Lower lobe of right lung (tissue), 2 donors: Measurements from ENCODE around the gene GAS7. TPM values are rescaled to one million over a fixed set of nuclear protein-coding genes. Genes with fewer than 3 reads are reported as not detected.
A peak's percentile ranks its signal among the peaks of the same experiment; 100 is the strongest.

Experiments used
- ATAC-seq, 2 donors: fragments of 200-7000 bp; cut with Tn5 transposase; one replicate each; pipeline ENCODE4 v1.9.1; 2020 to 2022; ENCODE audit warnings: mild to moderate bottlenecking in 2 of 2, moderate library complexity in 2 of 2
- DNase-seq: peaks from one replicate; pipeline ENCODE4 v3.0.0-alpha.2; 2020
- H3K27ac ChIP-seq: fragments of 200-600 bp; one replicate; pipeline ENCODE4 v1.8.0; 2022
- H3K27me3 ChIP-seq: fragments of 200-600 bp; one replicate; pipeline ENCODE4 v1.8.0; 2022; ENCODE audit warnings: low read depth
- H3K36me3 ChIP-seq: fragments of 200-600 bp; one replicate; pipeline ENCODE4 v1.8.0; 2022; ENCODE audit warnings: mild to moderate bottlenecking
- H3K4me1 ChIP-seq: fragments of 200-600 bp; one replicate; pipeline ENCODE4 v1.8.0; 2022
- H3K4me3 ChIP-seq: fragments of 200-600 bp; one replicate; pipeline ENCODE4 v1.8.0; 2022; ENCODE audit warnings: mild to moderate bottlenecking
- H3K9me3 ChIP-seq: fragments of 200-600 bp; one replicate; pipeline ENCODE4 v1.8.0; 2022
- intact Hi-C: fragments of 100-400 bp; cut with DNase I; formaldehyde crosslinking; loops from one replicate; pipeline ENCODE4 v1.11.0; 2022
- total RNA-seq: library from RNA; stranded (reverse); fragmentation: NEBNext Ultra II Directional; extraction: Animal tissue kit (Norgen Biotek cat#: 25700); gene quantifications from one replicate; pipeline ENCODE4 v1.2.1, GENCODE V29; 2021
- TF ChIP-seq, protein P1 (sequence below): fragments of 200-600 bp; IDR thresholded peaks from one replicate; pipeline ENCODE4 v1.8.0; 2022; ENCODE audit warnings: antibody characterized with exemption, mild to moderate bottlenecking
- donor health status: DM: no; HTN: yes; CAD: no; lungs with severe emphysema.

Gene GAS7
- total RNA-seq, 1 donor from 2014 or later, result 54.1 TPM

DNA sequence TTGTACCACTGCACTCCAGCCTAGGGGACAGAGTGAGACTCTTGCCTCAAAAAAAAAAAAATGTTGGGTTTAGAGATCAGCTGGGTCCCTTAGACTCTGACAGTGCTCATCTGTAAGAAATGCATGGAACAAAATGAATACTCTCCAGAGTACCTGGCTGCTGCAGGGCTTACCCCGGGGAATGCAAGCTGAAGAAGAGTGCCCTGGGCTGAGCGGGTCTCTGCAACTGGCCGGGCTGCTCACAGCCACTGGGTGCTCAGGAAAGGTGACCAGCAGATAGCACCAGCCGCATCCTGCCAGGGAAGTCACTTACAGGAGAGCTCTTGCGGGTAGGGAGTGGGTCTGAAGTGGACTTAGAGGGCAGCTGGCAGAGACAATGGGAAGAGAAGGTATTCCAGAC lies 82.1 kb downstream of the GAS7 start:
- Histone ChIP-seq H3K36me3 (no peaks in the 10 kb centered on the region), H3K27me3 (no peaks in the 10 kb centered on the region), H3K9me3 (no peaks in the 10 kb centered on the region), H3K4me3 (no peak overlapping the region), H3K27ac (peak overlapping the region; percentile 87), H3K4me1 (peaks cover 72% of the 10 kb centered on the region)
- TF ChIP-seq, protein P1, sequence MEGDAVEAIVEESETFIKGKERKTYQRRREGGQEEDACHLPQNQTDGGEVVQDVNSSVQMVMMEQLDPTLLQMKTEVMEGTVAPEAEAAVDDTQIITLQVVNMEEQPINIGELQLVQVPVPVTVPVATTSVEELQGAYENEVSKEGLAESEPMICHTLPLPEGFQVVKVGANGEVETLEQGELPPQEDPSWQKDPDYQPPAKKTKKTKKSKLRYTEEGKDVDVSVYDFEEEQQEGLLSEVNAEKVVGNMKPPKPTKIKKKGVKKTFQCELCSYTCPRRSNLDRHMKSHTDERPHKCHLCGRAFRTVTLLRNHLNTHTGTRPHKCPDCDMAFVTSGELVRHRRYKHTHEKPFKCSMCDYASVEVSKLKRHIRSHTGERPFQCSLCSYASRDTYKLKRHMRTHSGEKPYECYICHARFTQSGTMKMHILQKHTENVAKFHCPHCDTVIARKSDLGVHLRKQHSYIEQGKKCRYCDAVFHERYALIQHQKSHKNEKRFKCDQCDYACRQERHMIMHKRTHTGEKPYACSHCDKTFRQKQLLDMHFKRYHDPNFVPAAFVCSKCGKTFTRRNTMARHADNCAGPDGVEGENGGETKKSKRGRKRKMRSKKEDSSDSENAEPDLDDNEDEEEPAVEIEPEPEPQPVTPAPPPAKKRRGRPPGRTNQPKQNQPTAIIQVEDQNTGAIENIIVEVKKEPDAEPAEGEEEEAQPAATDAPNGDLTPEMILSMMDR, result no peak
- DNase-seq (no peak), ATAC-seq (no peak)
- intact Hi-C loops, result no loop called here

DNA sequence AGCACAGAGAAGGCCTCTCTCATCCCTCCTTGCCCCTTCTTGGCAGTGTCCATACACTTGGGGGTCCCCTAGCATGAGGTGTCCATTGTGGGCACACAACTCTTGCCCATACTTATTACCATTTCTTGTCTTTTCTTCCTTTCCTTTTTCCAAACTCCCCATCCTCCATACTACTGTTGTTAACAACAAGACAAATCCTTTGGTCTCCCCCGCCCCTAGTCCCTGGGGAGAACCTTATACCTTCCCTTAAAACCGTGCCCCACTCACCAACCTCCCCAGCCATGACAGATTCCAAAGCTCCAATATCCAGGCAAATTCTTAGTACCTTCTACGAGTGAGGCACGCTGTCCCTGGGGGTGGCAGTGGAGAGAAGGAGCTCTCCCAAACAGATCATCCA lies 82.9 kb downstream of the GAS7 start:
- Histone ChIP-seq H3K36me3 (no peaks in the 10 kb centered on the region), H3K27me3 (no peaks in the 10 kb centered on the region), H3K4me3 (peak overlapping the region; percentile 27), H3K9me3 (no peaks in the 10 kb centered on the region), H3K27ac (peak overlapping the region; percentile 87), H3K4me1 (peaks cover 64% of the 10 kb centered on the region)
- TF ChIP-seq, protein P1, result no peak
- intact Hi-C loops, result no loop called here
- no peak for ATAC-seq
- no peak for DNase-seq

DNA sequence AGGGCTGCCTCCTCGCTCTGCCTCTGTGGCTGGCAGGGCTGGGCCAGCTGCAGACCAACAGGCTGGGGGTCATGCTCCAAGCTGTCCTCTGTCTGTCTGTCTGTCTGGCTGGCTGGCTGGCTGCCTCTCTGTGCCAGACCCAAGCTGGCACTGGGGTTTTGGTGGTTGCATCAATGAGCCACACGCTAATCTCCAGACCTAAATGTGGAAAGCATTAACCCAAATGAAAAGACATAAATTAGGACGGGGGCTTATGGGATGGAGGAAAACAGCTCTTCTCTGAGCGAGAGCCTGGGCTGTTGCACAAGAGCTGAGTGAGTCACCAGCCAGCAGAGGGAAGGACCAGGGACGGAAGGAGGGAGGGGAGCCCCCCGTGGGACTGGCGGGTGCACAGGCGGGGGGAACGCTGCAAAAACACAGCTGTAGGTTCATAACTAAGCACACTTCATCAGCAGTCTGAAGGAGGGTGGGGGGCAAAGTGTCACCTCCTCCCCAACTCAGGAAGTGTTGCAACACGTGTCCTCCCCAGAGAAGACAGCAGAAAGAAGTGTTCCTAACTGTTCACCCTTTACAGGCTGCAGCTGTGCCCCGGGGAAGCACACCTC lies 83.4 kb downstream of the GAS7 start:
- H3K36me3 ChIP-seq, result no peaks in the 10 kb centered on the region
- peak overlapping the region; percentile 87 for H3K27ac ChIP-seq
- intact Hi-C loops, result no loop called here
- peaks cover 59% of the 10 kb centered on the region for H3K4me1 ChIP-seq
- H3K9me3 ChIP-seq, result no peaks in the 10 kb centered on the region
- peak; percentile 89 for DNase-seq
- TF ChIP-seq, protein P1, result no peak
- H3K4me3 ChIP-seq, result peak overlapping the region; percentile 27
- peak; percentile 91 to 92 for ATAC-seq
- no peaks in the 10 kb centered on the region for H3K27me3 ChIP-seq

DNA sequence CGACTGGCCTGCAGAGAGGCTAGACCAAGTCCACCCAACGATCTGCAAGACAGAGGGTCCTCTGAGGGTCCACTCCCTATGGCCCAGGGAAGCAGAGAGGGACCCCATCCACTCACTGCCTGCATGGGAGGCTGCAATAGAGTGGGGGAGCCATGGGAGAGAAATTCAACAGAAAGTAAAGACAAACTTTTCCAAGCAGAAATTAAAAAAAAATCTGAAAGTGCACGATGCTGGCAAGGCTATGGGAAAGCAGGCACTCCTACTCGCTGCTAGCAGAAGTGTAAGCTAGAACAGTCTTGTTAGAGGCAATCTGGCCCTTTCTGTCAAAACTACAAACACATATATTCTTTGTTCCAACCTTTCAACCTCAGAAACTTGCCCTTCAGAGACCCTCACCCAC lies 85.4 kb downstream of the GAS7 start:
- peaks cover 39% of the 10 kb centered on the region for H3K4me1 ChIP-seq
- DNase-seq, result no peak
- no peaks in the 10 kb centered on the region for H3K27me3 ChIP-seq
- no peaks in the 10 kb centered on the region for H3K9me3 ChIP-seq
- intact Hi-C loops, result no loop called here
- ATAC-seq, result no peak
- TF ChIP-seq, protein P1, result no peak
- no peaks in the 10 kb centered on the region for H3K36me3 ChIP-seq
- no peak overlapping the region for H3K27ac ChIP-seq
- no peak overlapping the region for H3K4me3 ChIP-seq

- no peaks in the 10 kb centered on the region for H3K9me3 ChIP-seq
- TF ChIP-seq, protein P1, result no peak
- DNase-seq, result no peak
- H3K27me3 ChIP-seq, result no peaks in the 10 kb centered on the region
- ATAC-seq, result no peak
- H3K4me1 ChIP-seq, result peaks cover 31% of the 10 kb centered on the region
- H3K36me3 ChIP-seq, result no peaks in the 10 kb centered on the region
- H3K27ac ChIP-seq, result no peak overlapping the region
- H3K4me3 ChIP-seq, result no peak overlapping the region
- intact Hi-C loops, result no loop called here
Observed at GRCh38 chr17:10111907-10112452, 86.4 kb downstream of the GAS7 start.
